Activated CD8-positive, alpha-beta memory T cell treated with anti-CD3 and anti-CD28 coated beads for 1 hour (primary cell): ENCODE measurements around the gene ITM2A.

Experiments used
- DNase-seq, 2 donors: peaks; one replicate each; pipeline ENCODE4 v3.0.0-alpha.2; 2020; ENCODE audit warnings: low read depth in 1 of 2; ENCODE audit errors: extremely low read depth in 1 of 2

The ITM2A gene

DNA sequence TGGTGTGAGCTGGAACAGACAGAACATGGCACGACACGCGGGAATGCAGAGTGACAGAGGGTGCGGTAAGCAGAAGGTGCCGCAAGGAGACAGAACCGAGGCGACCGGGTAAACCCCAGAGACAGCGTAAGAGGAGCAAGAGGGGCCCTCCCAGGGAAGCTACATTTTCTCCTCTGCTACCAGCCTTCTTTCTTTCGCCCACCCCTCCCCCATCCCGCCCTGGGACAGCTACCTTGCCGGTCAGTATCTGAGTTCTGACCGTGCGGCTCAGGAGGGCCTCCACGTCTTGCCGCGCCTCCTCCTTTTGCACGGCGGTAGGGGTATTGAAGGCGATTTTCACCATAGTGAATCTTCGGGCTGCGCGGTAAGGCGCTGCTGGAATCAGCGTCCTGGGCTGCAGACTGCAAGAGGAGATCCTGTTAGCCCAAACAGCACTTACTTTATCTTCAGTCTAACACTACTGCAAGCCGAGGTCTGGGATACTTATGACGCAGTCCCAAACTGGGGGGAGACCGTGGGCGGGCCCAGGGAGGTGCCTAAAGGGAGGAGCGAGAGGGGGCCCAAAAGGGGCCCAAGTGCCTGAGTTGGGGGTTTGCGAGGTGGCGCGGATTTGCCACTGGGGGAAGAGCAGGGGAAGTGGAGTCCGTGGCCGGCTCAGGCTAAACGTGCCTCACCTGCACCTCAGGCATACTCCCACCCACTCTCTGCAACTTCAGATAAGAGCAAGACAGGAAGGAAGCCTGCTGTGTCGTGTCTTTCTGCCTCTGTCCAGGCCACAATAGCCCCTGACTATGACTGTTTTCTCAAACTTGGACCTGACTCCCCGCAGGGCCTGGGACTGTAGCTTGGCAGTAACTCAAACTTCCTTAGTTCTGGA is at the start of gene ITM2A:
ITM2A (minus strand) TSS at position 462 of the 877 bp plus-strand sequence; CDS start at position 343, 119 bp downstream.
- DNase-seq = peak; percentile 22 to 29

DNA sequence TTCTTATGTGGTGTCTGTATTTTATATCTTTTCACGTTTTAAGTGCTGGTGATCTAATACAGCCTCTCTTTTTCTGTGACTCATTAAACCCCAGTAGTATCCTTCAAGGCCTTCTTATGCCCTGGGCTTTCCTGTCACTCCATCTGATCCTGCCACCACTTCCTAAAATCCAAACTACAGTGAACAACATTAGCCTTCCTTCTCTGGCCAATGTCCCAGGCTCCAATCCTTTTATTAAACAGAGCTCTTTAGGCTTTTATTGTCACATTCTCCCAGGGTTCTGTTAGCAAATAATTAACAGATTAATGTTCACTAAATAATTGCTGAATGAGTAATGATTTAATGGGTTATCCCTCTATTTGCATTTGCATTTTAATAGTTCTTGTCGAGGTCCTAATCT is 47.9 kb upstream of the ITM2A start:
- no peak for DNase-seq

DNA sequence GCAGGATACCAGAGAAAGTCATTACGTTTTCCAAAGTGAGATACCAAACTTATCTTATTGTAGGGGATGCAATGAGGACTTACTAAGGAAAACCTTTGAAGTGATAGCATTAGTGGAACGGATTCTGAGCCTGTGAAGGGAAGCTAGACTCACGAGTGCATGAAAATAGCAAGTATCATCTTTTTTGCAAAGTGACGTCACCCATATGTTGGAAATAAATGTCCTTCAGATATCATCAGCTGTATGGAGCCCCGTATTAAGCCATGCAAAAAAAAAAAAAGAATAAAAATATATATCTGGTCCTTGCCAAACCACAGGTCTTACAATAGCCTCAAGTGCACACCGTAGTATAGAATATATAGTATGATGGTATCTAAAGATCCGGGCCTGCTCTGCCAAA is 46.8 kb upstream of the ITM2A start:
- no peak for DNase-seq

DNA sequence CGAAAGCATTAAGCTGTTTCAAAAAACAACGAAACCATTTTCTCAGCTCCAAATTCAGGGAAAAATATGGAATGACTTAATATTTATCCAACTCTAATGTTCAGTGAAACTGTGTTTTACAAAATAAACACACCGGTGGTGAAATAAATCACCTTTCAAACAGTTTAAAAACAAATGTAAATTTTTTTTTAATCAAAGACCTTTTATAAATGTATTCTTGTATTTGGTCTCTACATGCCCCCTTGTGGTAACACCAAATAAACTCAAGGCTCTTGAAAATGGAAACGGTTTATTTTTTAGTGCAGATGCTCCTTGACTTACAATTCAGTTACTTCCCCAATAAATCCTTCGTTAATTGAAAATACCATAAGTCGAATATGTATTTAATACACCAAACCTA is 45.8 kb upstream of the ITM2A start:
- DNase-seq = no peak

DNA sequence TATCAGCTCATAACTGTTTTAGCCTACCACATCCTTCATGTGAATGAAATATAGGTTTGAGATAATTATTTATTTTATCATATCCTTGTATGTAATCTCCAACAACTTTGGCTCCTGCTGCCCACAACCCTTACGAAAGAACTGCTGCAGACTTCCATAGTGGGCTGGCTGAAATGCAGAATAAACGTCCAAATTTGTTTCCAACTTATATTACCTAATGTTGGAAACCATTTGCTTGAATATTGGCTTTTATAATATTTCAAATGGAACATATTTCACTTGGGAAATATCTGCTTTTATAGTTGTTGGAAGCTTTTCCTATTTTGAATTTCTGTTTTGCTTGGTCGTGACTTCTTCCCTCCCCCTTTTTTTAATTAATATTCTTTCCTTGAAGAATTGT is 45.0 kb upstream of the ITM2A start:
- no peak for DNase-seq

DNA sequence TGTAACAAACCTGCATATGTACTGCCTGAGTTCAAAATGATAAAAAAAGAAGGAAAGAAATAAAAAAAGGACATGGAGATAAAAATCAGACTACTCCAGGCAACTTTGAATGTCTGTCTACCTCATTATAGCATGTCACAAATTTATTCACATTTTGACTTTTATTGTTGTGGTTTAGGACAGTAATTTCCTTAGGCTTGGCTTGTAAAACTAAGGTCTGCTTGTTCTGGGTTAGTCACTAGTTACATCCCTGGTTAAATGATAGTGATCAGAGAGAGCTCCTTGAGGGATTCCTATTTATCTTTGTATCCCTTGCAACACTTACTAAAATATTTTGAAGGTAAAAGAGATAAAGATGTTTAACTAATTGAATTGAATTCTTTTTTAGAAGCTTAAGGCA is 42.5 kb upstream of the ITM2A start:
- no peak for DNase-seq

DNA sequence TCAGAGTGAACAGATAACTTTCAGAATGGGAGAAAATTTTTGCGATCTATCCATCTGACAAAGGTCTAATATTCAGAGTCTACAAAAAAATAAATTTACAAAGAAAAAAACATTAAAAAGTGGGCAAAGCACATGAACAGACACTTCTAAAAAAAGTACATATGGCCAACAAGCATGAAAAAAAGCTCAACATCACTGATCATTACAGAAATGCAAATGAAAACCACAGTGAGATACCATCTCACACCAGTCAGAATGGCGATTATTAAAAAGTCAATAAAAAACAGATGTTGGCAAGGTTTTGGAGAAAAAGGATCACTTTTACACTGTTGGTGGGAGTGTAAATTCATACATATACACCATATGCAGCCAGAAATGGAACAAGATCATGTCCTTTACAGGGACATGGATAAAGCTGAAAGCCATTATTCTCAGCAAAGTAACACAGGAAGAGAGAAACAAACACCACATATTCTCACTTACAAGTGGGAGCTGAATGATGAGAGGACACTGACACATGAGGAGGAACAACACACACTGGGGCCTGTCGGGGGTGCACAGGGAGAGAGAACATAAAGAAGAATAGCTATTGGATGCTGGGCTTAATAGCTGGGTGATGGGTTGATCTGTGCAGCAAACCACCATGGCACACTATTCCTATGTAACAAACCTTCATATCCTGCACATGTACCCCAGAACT is 41.6 kb upstream of the ITM2A start:
- no peak for DNase-seq

DNA sequence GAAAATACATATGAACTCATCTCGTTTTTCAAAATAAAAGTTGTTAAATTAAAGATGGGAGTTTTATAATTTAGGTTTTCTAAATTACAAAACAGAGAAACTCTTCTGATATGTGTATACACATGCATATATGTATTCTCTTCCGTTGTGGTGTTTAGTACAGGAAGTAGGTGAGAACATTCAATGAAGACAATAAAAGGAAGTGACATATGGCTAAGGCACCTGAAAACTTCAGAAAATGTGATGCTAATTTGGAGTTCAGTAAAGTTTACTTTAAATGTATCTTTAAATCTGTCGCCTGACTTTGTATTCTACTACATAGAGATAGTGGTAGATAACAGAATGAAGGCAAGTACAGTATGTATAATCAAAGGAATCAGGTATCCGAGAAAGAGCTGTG is 33.5 kb upstream of the ITM2A start:
- no peak for DNase-seq

DNA sequence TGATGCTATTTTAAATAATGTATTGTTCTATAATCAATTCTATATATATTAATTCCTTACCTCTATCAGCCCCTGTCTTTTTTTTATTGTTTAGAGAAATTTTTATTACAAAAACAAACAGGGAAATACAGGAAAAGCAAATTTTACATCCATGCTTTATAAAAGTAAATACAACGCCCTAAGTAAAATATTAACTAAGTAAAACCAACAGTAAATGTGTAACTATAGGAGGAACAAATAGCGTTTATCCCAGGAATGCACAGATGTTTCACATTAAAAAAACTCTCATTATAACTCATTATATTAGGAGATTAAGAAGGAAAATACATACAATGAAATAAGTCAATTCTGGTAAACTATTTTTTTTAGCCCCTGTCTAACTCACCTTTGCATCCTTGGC is 8.2 kb upstream of the ITM2A start:
- DNase-seq = no peak

DNA sequence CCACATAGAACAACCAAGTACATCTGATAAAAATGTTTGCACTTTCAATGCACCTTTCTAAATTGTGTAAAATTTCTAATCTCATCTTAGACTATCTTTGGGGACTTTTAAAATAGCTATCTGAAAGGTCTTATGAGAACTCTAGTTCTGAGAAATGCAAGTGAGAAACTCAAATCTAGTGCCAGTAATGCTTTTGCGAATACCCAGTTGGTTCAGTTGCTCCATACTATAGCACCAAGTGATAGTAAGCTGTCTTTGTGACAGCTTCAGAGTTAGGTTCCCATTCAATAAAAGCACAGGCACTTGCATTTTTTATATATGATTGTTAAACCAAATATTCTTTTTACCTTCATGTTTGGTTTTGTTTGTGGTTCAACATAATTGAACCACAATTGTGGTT is 4.5 kb upstream of the ITM2A start:
- DNase-seq = no peak

DNA sequence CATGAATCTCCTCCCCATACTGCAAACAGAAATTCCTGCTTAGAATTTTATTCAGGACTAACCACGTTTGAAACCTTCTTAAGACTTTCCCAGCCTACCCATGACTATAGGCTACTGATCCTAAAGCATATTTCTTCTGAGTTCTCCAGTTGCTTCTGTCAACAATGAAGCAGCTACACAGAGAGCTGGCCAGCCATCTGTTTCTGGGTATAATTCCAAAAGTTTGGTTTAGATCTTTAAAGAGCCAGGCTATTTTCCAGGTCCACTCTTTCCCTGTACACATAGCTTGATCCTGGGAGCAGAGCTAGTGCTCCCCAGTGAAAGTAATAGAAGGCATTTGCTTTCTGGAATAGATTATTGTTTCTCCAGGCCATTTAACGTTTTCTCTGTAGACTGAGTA is 4.0 kb upstream of the ITM2A start:
- no peak for DNase-seq

DNA sequence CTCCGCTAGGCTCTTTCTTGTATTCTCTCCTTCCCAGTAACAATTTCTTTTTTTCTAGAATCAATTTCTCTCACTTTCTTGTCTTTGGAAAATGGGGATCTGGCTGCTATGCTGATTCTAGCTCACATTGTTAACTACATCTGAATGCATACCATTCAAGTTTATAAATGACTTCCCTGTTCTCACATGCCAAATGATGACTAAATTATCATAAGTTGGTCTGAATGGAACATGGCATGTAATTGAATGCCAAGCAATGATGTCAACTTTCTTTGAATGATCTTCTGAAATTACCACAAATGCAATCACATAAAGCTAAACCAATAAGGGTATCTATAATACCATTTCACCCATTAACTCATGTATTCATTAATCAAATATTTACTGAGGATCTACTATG is 2.7 kb upstream of the ITM2A start:
- DNase-seq = no peak

DNA sequence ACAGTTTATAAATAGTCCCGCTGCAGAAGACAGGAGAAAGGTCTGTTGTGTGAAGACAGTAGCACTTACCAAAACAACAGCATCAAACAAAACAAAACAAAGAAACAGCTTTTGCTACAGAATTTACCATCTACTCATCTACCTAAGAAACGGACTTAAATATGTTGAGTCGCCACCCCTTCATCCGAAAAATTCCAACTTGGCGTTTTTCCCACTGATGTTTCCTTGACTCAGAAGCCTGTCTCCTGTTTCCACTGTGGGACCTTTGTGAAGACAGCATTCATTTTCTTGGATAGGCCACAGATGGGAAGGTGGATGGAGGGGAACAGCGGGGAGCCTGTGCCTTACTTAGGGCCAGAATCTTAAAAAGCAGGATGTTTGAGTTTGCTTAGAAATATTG is 1.3 kb upstream of the ITM2A start:
- no peak for DNase-seq

DNA sequence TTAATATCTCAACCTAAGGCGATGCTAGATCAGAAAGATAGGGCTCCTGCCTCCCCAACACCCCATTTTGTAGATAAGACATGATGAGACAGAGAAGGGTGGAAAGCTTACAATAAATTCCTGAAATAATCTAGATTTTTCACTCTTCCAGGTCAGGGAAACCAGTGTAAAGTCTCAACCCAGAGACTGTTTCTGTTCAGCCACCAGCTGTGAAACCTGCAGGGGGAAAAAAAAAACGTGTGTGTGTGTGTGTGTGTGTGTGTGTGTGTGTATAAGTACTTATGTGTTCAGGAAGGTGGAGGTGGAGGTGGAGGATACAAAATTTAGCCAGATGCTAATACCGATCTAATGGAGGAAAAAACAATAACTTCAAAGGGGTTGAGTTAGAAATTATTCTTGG is 773 bp upstream of the ITM2A start:
- DNase-seq = no peak

DNA sequence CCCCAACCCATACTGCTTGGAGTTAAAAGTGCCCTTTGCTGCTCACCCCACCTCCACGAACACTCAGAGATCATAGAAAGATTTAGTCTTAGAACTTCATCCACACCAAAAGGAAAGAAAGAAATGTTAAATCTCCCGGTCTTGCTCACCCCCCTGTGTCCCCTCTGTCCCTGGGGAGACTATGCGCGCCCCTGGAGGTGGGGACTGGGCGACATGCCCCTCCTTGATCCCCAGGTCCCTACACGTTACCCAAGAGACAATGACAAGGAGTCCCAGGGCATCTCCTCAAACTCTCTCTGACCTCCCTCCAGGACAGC is 620 bp downstream of the ITM2A start:
- no peak for DNase-seq

DNA sequence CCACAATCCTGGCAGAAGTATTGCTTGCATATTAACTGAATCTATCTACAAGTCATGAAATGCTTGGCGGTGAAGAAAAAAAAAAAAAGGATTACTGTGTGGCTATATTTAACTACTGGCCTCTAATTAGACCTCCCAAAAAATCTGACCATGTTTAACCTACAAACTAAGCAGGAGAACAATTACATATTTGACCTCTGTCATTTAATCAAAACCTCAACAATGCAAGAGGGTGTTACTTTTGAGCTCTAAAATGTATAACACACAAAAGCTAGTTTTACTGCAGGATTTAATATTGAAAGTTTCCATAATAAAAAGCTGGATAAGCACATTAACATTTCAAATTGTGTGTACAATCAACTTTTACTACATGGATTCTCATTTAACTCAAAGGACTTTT is 1.5 kb downstream of the ITM2A start:
- DNase-seq = no peak

DNA sequence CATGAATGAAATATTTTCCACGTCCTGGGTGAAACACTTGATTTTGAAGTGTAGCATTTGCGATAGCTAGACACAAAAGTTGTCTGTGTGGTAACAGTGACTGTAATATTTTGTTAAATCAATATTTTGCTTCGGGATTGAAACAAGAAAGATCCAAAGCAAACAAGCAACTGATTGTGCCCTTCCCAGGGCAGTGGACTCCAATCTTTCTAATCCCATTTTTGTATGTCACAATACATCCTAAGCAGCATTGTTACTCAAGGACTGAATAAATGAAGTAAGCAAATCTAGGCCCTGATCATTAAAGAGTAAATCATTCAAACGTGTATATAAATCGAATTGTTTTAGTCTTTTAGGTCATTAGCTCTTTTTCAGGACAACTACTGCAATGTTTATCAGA is 2.8 kb downstream of the ITM2A start:
- no peak for DNase-seq

DNA sequence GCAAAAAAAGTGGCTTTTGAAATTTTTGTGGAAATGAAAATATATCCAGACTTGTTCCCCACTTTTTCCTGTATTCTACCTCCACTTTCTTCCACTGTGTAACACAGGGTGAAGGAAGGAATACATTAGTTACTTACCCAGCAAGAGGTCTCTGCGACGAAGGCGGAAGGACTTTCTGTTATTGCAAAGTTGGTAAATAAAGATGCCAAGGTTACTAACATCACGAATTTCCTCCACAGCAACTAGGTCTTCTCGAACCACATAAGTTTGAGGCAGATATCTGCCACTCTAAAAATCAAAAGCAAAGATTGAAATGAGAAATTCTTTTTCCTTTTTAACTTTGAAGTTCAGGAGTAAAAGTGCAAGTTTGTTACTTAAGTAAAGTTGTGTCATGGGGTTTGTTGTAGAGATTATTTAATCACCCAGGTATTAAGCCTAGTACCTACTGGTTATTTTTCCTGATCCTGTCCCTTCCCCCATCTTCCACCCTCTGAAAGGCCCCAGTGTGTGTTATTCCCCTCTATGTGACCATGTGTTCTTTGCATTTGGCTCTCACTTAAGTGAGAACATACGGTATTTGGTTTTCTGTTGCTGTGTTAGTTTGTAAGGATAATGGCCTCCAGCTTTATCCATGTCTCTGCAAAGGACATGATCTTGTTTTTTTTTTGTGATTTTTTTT is 5.8 kb downstream of the ITM2A start:
- DNase-seq = no peak

DNA sequence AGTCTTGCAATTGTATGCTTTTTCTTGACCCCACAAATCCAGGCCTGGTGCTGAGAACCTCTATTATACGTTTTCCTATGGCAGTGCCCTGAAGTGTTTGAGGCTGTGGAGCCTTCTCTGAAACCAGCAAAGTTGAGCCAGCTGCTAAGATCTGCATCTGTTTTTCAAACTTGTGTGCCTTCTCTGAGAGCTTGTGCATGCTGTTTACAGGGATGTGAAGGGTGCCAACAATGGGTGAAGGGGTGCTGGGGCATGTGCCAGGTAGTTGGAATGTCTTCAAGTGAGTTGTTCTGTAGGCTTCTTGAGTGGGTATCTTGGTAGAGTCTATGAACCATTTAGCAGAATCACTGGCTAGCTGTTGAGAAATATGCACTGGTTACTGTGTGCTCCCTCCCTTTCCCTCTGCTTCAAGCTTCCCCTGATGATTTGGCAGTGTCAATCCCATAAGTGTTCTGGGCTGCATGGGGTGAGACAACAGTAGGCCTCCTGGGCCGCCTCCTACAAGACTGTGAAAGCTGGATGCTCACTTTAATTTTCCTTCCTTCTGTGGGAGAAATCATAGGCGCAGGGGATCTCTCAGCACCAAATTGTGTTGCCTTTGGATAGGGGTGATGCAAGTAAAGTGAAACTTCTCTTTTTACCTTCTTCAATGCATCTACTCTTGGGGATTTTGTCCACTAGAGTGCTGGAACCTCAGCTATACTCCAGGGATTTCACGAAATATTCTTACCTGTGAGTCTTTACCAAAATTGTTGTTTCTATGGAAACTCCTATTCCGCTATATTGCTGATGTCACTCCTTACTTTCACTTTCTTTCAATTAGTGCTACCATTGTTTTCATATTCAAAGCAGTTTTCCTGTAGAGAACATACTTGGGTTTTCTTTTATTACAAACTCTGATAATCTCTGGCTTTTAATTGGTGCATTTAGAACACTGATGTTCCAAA is 30.0 kb downstream of the ITM2A start:
- DNase-seq = no peak

DNA sequence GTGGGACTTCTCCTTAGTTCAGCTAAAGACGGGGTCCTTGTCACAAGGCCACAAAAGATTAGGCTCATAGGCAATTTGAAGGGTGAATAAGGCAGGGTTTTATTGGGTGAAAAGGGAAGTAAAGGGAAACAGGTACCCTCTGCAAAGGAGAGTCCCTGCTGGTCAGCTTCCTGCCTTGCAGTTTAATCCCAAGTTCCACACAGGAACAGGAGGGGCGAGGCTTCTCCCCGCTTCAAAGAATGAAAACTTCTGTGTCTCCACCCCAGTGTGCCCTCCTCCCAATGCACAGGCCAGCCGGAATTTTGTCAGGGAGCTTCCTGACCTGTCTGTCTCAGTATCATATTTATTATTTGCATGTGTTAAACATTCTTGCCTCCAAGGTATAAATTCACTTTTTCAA is 37.1 kb downstream of the ITM2A start:
- no peak for DNase-seq
